Subcutaneous abdominal adipose tissue (tissue), 5 donors: ENCODE measurements around the gene PTRH1.

ENCODE experiments used
- H3K27ac ChIP-seq: one replicate; pipeline ENCODE4 v1.7.0; 2013; ENCODE audit warnings: low read depth, mild to moderate bottlenecking, inconsistent platforms, low read length, moderate library complexity
- H3K27me3 ChIP-seq, 5 donors: one replicate each; pipeline ENCODE4 v1.7.0; 2013; ENCODE audit warnings: low read length in 5 of 5, inconsistent platforms in 1 of 5; ENCODE audit not compliant: control insufficient read depth in 5 of 5, insufficient read depth in 4 of 5
- H3K36me3 ChIP-seq, 5 donors: one replicate each; pipeline ENCODE4 v1.7.0; 2013; ENCODE audit warnings: low read length in 5 of 5; ENCODE audit not compliant: control insufficient read depth in 5 of 5, insufficient read depth in 5 of 5
- H3K4me1 ChIP-seq, 5 donors: one replicate each; pipeline ENCODE4 v1.7.0; 2013; ENCODE audit warnings: low read length in 5 of 5, mild to moderate bottlenecking in 3 of 5, moderate library complexity in 1 of 5; ENCODE audit not compliant: control insufficient read depth in 5 of 5, insufficient read depth in 5 of 5
- H3K4me3 ChIP-seq, 5 donors: one replicate each; pipeline ENCODE4 v1.7.0; 2013; ENCODE audit warnings: low read length in 5 of 5, low read depth in 1 of 5
- H3K9ac ChIP-seq, 5 donors: one replicate each; pipeline ENCODE4 v1.7.0; 2013; ENCODE audit warnings: low read length in 5 of 5, mild to moderate bottlenecking in 4 of 5, moderate library complexity in 3 of 5
- H3K9me3 ChIP-seq, 5 donors: one replicate each; pipeline ENCODE4 v1.7.0; 2013; ENCODE audit warnings: low read length in 5 of 5; ENCODE audit not compliant: control insufficient read depth in 5 of 5
- donor health status: healthy.
- donor health status: healthy.
- donor health status: healthy.
- donor health status: healthy.
- donor health status: healthy.

The PTRH1 gene

DNA sequence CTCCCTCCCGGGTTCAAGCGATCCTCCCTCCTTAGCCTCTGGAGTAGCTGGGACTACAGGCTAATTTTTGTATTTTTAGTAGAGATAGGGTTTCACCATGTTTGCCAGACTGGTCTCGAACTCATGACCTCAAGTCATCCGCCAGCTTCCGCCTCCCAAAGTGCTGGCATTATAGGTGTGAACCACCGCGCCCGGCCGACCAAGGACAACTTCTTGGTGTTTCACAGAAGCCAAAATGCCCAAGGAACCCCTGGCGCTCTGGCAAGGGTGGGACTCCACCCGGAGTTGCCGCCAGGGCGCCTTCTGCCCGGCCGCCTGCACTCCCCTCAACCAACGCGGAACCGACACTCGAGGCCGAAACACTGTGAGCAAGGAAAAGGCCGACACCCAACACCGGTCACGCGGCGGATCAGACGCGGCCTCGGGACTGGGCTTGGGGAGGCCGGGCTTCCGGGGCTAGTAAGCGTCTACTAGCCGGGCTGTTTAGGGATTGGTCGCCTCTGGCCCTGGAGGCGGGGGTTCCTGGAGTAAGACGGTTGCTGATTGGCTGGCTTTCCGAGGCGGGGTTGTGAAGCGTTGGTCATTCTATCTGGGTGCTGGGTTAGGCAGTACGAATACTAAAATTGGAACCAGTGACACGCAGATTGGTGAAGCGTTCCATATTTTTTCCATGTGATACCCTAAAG lies 16.3 kb downstream of the PTRH1 start:
- Histone ChIP-seq H3K27me3 (peaks cover 0 to 4% (median 0%) of the 10 kb centered on the region in 5 donors), H3K27ac (peak overlapping the region; percentile 84), H3K4me3 (peak overlapping the region in 4 of 5 donors; percentile 29 to 49 (median 47)), H3K36me3 (no peaks in the 10 kb centered on the region), H3K9me3 (no peaks in the 10 kb centered on the region), H3K4me1 (peaks cover 0 to 17% (median 11%) of the 10 kb centered on the region in 5 donors), H3K9ac (peak overlapping the region in 3 of 5 donors; percentile 35 to 52 (median 45))

DNA sequence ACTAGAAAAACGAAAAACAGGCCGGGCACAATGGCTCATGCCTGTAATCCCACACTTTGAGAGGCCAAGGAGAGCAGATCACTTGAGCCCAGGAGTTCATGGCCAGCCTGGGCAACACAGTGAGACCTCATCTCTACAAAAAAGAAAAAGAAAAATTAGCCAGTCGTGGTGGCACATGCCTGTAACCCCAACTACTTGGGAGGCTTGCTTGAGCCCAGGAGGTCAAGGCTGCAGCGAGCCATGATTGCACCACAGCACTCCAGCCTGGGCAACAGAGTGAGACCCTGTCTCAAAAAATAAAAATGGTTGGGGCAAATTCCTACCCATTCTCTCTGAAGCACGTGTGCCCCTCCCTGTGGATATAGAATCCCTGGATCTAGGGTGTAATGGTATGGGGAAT lies 17.1 kb downstream of the PTRH1 start:
- Histone ChIP-seq H3K27me3 (no peaks in the 10 kb centered on the region), H3K9me3 (no peaks in the 10 kb centered on the region), H3K27ac (no peak overlapping the region), H3K9ac (no peak overlapping the region), H3K4me3 (no peak overlapping the region), H3K36me3 (peaks cover 0 to 4% (median 4%) of the 10 kb centered on the region in 5 donors), H3K4me1 (peaks cover 0 to 17% (median 11%) of the 10 kb centered on the region in 5 donors)

- peaks cover 0 to 10% (median 7%) of the 10 kb centered on the region in 5 donors for H3K36me3 ChIP-seq
- no peak overlapping the region for H3K4me3 ChIP-seq
- H3K27ac ChIP-seq: no peak overlapping the region
- H3K9ac ChIP-seq: no peak overlapping the region
- H3K27me3 ChIP-seq: no peaks in the 10 kb centered on the region
- peaks cover 0 to 17% (median 11%) of the 10 kb centered on the region in 5 donors for H3K4me1 ChIP-seq
- H3K9me3 ChIP-seq: no peaks in the 10 kb centered on the region
Measured at GRCh38 chr9:127697575-127697974, 17.9 kb downstream of the PTRH1 start.

GRCh38 chr9:127694890-127695720 lies 20.4 kb downstream of the PTRH1 start:
- Histone ChIP-seq H3K9me3 (no peaks in the 10 kb centered on the region), H3K4me3 (no peak overlapping the region), H3K9ac (no peak overlapping the region), H3K27me3 (no peaks in the 10 kb centered on the region), H3K4me1 (peaks cover 0 to 17% (median 11%) of the 10 kb centered on the region in 5 donors), H3K36me3 (peaks cover 3 to 33% (median 28%) of the 10 kb centered on the region in 5 donors), H3K27ac (no peak overlapping the region)

- H3K27me3 ChIP-seq: no peaks in the 10 kb centered on the region
- H3K4me1 ChIP-seq: peaks cover 0 to 20% (median under 1%) of the 10 kb centered on the region in 5 donors
- no peak overlapping the region for H3K4me3 ChIP-seq
- H3K36me3 ChIP-seq: peaks cover 3 to 48% (median 37%) of the 10 kb centered on the region in 5 donors
- H3K9ac ChIP-seq: no peak overlapping the region
- no peaks in the 10 kb centered on the region for H3K9me3 ChIP-seq
- no peak overlapping the region for H3K27ac ChIP-seq
Measured at GRCh38 chr9:127693697-127694096, 21.8 kb downstream of the PTRH1 start.

- no peaks in the 10 kb centered on the region for H3K9me3 ChIP-seq
- H3K4me3 ChIP-seq: no peak overlapping the region
- peaks cover 0 to 21% (median 0%) of the 10 kb centered on the region in 5 donors for H3K4me1 ChIP-seq
- H3K27ac ChIP-seq: no peak overlapping the region
- H3K9ac ChIP-seq: no peak overlapping the region
- H3K27me3 ChIP-seq: no peaks in the 10 kb centered on the region
- H3K36me3 ChIP-seq: peaks cover 3 to 53% (median 39%) of the 10 kb centered on the region in 5 donors
Measured at GRCh38 chr9:127693143-127693542, 22.3 kb downstream of the PTRH1 start.

- peaks cover 3 to 63% (median 48%) of the 10 kb centered on the region in 5 donors for H3K36me3 ChIP-seq
- H3K27ac ChIP-seq: no peak overlapping the region
- H3K27me3 ChIP-seq: no peaks in the 10 kb centered on the region
- H3K9me3 ChIP-seq: no peaks in the 10 kb centered on the region
- H3K4me3 ChIP-seq: no peak overlapping the region
- H3K9ac ChIP-seq: no peak overlapping the region
- peaks cover 0 to 17% (median 0%) of the 10 kb centered on the region in 5 donors for H3K4me1 ChIP-seq
Measured at GRCh38 chr9:127692071-127692470, 23.4 kb downstream of the PTRH1 start.

DNA sequence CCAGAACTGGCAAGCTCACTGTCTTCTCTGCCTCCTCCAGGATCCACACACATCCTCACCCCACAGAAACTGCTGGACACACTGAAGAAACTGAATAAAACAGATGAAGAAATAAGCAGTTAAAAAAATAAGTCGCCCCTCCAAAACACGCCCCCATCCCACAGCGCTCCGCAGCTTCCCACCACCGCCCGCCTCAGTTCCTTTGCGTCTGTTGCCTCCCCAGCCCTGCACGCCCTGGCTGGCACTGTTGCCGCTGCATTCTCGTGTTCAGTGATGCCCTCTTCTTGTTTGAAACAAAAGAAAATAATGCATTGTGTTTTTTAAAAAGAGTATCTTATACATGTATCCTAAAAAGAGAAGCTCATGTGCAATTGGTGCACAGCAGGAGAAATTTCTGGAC lies 24.7 kb downstream of the PTRH1 start:
- H3K9ac ChIP-seq: no peak overlapping the region
- no peaks in the 10 kb centered on the region for H3K27me3 ChIP-seq
- no peaks in the 10 kb centered on the region for H3K9me3 ChIP-seq
- H3K36me3 ChIP-seq: peaks cover 3 to 76% (median 61%) of the 10 kb centered on the region in 5 donors
- H3K4me3 ChIP-seq: no peak overlapping the region
- H3K27ac ChIP-seq: no peak overlapping the region
- peaks cover 0 to 14% (median 0%) of the 10 kb centered on the region in 5 donors for H3K4me1 ChIP-seq

DNA sequence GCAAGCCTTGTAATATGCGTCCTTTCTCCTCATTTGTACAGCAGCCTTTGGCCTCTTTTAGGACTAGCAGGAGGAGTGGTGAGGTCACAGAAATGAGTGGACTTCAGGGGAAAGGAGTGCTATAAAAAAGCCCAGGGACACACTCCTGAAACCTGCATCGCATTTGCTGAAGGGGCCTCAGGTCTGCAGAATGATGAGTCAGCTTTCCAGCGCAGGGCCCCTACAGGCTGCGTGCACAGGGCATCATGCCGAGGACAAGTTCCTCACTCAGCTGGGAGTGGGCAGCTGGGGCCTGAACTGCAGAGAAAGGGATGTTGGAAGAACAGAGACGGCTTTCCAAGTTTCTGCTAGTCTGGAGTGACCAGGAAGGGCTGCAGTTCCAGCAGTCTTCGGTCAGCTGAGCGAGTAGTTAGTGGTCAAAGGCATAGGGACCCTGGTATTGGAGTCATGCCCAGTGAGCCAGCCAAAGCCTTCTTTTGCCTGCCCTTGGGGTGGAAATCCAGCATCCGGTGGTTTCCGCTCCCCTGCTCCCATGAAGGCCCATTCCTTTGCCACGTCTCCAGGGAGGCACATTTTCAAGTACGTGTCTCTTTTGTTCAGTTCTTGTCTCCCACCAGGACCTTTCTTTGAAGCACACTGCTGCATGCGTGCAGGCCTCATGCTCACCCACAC lies 26.0 kb downstream of the PTRH1 start:
- peaks cover 3 to 85% (median 68%) of the 10 kb centered on the region in 5 donors for H3K36me3 ChIP-seq

More for the DNA sequence above, 26.0 kb downstream of the PTRH1 start:
- Histone ChIP-seq H3K4me3 (no peak overlapping the region), H3K4me1 (peaks cover 0 to 14% (median 0%) of the 10 kb centered on the region in 5 donors), H3K9ac (no peak overlapping the region), H3K9me3 (no peaks in the 10 kb centered on the region), H3K27ac (no peak overlapping the region), H3K27me3 (no peaks in the 10 kb centered on the region)
